ENCODE data around the gene MUC5AC. TPM values are rescaled to one million over a fixed set of nuclear protein-coding genes. Genes with fewer than 3 reads are reported as not detected.
"Not testable (repeated sequence)": the region's sequence is repeated elsewhere in the genome, so short reads cannot be mapped to it uniquely, and the experiment has no call there.

MUC5AC gene
- total and polyA plus RNA-seq, 2 donors, result not detected

DNA sequence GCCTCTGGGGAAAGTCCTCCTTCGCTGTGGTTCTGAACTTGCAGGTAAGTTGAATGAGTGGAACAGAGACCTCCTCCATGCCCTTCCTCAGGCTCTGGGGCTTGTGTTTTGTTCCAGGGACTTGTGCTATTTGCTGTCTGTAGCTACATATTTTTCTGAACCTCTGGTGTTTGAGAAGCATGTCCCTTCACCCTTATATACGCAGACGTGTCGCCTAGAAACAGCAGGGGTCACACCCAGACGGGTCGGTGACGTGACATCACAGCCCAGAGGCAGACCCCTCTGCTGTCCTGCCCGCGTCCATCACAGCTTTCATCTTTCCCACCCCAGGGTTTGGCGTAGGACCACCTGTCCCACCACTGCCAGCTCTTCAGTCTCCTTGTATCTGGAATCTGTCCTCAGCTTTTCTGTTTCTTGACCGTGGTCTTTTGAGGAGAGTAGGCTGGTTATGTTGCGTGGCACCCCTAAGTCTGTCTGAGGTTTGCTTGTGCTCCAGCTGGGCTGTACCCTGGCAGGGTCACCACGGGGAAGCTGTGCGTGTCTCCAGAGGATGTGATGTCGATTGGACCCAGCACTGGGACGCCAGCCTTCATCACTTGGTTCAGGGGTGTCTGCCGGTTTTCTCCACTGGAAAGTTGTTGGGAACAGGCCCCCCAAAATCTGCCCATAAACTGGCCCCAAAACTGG is 51.8 kb downstream of the MUC5AC start:
- WGBS, result 92% methylated on average over 17 of the region's 17 CpGs
- no peak overlapping the region for H3K27ac ChIP-seq (ENCODE audit: low read depth)
- DNase-seq (ENCODE audit: extremely low spot score), result no peak
- H3K36me3 ChIP-seq (ENCODE audit: insufficient read depth), result no peaks in the 10 kb centered on the region
- no peak overlapping the region for H3K4me3 ChIP-seq (ENCODE audit: low read depth, low read length)
- no peaks in the 10 kb centered on the region for H3K4me1 ChIP-seq (ENCODE audit: insufficient read depth)

DNA sequence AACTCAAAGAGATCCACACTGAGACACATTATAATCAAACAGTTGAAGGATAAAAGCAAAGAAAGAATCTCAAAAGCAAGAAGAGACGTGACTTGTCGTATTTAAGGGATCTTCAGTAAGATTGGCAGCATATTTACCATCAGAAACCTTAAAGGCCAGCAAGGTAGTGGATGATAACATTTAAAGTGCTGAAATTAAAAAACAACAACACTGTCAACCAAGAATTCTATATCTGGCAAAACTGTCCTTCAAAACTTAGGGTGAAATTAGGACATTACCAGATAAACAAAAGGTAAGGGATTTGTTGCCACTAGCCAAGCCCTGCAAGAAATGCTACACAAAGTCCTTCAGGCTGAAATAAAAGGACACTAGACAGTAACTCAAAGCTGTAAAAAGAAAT is 54.1 kb downstream of the MUC5AC start:
- no peak for DNase-seq (ENCODE audit: extremely low spot score)
- WGBS, result 80% methylated on average over 2 of the region's 2 CpGs
- Histone ChIP-seq H3K27ac (ENCODE audit: low read depth) (no peak overlapping the region), H3K4me1 (ENCODE audit: insufficient read depth) (no peaks in the 10 kb centered on the region), H3K4me3 (ENCODE audit: low read depth, low read length) (no peak overlapping the region), H3K36me3 (ENCODE audit: insufficient read depth) (no peaks in the 10 kb centered on the region)

DNA sequence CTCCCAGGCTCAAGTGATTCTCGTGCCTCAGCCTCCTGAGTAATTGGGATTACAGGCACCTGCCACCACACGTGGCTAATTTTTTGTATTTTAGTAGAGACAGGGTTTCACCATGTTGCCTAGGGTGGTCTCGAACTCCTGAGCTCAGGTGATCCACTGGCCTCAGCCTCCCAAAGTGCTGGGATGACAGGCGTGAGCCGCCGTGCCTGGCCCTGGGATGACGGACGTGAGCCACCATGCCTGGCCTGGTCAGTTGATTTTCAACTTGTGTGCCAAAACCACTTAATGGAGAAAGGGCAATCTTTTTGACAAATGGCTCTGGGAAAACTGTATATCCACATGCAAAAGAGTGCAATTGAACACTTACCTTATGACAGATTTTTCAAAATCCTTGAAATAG is 58.1 kb downstream of the MUC5AC start:
- H3K36me3 ChIP-seq (ENCODE audit: insufficient read depth); H3K4me1 ChIP-seq (ENCODE audit: insufficient read depth); DNase-seq (ENCODE audit: extremely low spot score); H3K4me3 ChIP-seq (ENCODE audit: low read depth, low read length); H3K27ac ChIP-seq (ENCODE audit: low read depth): not testable (repeated sequence)
- 80% methylated on average over 8 of the region's 8 CpGs for WGBS

DNA sequence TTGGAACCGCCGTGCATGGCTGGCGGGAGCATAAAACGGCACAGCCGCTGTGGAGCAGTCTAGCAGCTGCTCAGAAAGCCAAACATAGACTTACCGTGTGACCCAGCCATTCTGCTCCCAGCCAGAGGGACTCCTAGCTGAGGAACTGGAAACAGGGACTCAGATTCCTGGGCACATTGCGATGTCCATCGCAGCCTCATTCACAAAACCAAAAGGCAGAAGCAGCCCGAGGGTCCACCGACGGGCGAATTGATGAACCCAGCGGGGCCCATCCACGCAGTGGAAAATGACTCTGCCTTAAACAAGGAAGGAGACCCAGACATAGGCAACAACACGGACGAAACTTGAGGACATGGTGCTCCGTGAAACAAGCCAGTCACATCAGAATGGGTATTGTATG is 59.4 kb downstream of the MUC5AC start:
- whole genome bisulfite sequencing, result 88% methylated on average over 17 of the region's 17 CpGs

DNA sequence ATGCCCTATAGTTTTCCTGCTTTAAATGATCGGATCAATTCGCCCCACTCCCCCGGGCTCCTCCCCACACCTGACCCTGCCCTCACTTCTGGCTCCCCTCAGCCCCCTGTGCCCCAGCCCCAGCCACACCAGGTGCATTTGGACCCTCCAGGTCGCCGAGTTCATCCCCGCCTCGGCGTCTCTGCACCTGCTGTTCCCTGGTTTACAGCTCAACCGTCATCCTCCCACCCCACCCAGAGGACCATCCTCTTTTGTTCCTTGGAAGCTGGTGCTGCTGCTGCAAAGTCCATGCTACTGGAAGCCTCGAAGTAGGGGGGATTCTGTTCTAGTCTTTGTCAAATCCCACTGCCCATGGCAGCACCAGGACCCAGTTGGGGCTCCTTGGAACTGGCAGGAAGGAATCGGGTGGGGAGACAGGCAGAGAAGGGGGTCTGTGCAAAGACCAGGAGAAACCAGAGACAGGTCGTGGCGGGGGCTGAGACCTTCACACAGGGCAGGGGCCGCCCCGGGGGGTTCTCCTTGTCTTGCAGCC is 60.6 kb downstream of the MUC5AC start:
- DNase-seq (ENCODE audit: extremely low spot score), result no peak
- no peak overlapping the region for H3K27ac ChIP-seq (ENCODE audit: low read depth)
- no peaks in the 10 kb centered on the region for H3K4me1 ChIP-seq (ENCODE audit: insufficient read depth)
- 77% methylated on average over 15 of the region's 15 CpGs for WGBS
- H3K36me3 ChIP-seq (ENCODE audit: insufficient read depth), result no peaks in the 10 kb centered on the region
- no peak overlapping the region for H3K4me3 ChIP-seq (ENCODE audit: low read depth, low read length)

More for the DNA sequence above, 59.4 kb downstream of the MUC5AC start:
- no peaks in the 10 kb centered on the region for H3K36me3 ChIP-seq (ENCODE audit: insufficient read depth)
- no peak overlapping the region for H3K4me3 ChIP-seq (ENCODE audit: low read depth, low read length)
- no peaks in the 10 kb centered on the region for H3K4me1 ChIP-seq (ENCODE audit: insufficient read depth)
- H3K27ac ChIP-seq (ENCODE audit: low read depth), result no peak overlapping the region
- DNase-seq (ENCODE audit: extremely low spot score), result no peak

DNA sequence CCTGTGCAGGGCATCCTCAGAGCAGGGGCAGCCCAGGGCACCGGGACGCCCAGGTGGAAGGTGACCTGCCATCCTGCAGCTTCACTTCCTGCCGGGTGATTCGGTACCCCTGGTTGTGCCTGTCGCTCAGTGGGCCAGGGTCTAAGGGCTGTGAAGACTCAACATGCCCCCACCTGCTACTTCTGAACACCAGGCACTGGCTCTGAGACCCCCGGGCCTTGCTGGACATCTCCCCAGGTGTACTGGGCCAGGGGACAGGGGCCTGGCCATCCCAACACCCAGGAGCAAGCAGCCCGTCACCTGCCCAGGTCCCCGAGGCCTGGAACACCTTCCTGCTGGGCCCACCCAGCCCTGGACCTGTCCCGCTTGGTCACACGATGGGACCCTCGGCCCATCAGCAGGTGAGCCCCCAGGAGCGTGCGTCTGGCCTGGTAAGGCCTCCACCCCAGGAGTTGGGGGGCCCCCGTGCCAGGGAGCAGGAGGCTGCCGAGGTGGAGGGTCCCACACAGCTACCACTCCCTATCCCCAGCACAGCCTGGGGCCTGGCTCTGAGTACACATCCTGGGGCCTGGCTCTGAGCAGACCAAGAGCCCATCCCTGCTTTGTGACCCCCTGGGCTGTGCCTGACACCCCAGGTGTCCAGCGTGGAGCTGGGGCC is 61.2 kb downstream of the MUC5AC start:
- no peaks in the 10 kb centered on the region for H3K4me1 ChIP-seq (ENCODE audit: insufficient read depth)
- H3K36me3 ChIP-seq (ENCODE audit: insufficient read depth), result no peaks in the 10 kb centered on the region
- DNase-seq (ENCODE audit: extremely low spot score), result no peak
- 88% methylated on average over 16 of the region's 16 CpGs for whole genome bisulfite sequencing
- no peak overlapping the region for H3K27ac ChIP-seq (ENCODE audit: low read depth)
- H3K4me3 ChIP-seq (ENCODE audit: low read depth, low read length), result no peak overlapping the region

DNA sequence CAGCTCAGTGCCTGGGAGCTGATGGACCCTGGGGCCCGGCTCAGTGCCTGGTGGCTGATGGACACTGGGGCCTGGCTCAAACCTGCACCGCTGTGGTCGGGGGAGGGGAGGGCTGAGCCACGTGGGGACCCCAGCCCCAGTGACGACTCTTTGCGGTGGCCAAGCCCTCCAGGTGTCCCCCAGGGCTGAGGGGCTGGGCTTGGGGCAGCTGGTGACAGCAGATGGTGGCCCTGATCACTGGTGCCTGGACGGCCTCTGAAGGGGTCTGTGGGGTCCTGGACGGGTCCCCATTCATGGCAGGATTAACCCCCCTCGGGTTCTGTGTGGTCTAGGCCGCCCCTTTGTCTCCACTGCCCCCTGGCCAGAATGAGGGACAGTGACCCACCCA is 61.7 kb downstream of the MUC5AC start:
- Histone ChIP-seq H3K36me3 (ENCODE audit: insufficient read depth) (no peaks in the 10 kb centered on the region), H3K4me3 (ENCODE audit: low read depth, low read length) (no peak overlapping the region), H3K4me1 (ENCODE audit: insufficient read depth) (no peaks in the 10 kb centered on the region), H3K27ac (ENCODE audit: low read depth) (no peak overlapping the region)
- no peak for DNase-seq (ENCODE audit: extremely low spot score)
- WGBS, result 59% methylated on average over 10 of the region's 10 CpGs

DNA sequence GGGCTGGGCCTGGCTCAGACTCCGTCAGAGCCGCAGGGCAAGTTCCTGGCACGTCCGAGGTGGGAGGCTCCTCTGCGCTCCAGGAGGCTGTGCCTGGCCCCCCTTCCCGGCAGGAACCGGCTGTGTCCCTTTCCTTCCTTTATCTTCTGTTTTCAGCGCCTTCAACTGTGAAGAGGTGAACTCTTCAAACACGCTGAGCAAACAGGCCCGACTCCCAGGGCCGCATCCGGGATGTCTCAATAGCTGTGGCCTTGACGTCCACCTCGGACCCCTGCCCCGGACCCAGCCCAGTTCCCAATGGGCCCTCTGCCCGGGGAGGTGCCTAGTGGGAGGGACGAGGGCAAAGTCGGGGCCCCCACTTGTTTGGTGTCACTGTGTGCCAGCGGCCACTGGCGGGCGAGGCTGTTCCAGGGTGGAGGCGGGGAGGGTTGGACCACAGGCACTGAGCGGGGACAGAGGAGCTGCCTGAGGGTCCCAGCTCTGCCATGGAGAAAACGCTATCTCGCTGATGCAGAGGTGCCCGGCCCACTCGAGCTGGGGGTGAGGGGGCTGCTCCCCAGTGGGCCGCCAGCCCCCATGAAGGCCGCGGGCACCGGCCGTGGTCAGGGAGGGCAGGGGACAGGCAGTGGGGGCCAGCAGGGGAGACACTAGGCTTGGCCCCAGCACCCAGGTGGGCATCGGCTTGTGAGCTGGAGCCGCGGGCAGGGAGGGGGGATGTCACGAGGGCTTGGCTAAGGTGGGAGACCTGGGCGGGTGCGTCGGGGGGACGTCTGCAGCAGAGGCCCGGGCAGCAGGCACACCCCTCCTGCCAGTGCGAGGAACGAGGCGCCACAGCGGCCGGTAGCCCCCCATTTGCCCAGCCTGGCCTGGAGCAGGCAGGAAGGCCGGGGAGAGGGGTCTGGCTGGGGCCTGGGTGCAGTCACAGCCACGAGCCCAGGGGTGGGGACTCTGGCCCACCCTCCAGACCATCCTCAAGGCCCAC is 62.4 kb downstream of the MUC5AC start:
- Histone ChIP-seq H3K4me3 (ENCODE audit: low read depth, low read length) (no peak overlapping the region), H3K4me1 (ENCODE audit: insufficient read depth) (no peaks in the 10 kb centered on the region), H3K36me3 (ENCODE audit: insufficient read depth) (no peaks in the 10 kb centered on the region), H3K27ac (ENCODE audit: low read depth) (no peak overlapping the region)
- 55% methylated on average over 48 of the region's 48 CpGs for WGBS
- no peak for DNase-seq (ENCODE audit: extremely low spot score)

DNA sequence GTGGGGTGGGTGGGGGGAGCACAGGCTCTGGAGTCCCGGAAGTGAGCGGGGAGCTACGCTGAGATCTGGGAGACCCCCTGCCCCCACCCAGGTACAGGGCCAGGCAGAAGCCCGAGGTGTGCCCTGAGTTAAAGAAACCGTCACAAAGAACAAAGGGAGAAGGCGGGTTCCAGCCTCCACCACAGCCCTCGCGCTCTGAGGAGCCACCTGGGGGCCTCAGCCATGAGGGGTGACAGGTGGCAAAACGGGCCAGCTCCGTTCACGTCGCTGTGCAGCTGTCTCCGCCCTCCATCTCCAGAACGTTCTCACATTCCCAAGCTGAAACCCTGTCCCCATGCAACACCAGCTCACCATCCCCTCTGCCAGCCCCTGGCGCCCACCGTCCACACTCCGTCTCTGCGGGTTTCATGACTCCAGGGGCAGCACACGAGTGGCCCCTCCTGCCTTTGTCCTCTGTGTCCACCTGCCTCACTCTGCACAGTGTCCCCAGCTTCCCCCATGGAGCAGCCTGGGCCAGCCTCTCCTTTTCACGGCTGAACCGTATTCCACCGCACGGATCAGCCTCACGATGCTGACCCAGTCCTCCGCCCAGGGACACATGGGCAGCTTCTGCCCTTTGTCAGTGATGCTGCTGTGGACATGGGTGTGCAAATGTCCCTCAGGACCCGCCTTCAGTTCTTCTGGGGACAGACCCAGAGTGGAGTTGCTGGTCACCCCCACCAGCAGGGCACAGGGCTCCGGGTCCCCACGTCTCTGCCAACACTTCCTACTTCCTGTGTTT is 63.4 kb downstream of the MUC5AC start:
- no peak for DNase-seq (ENCODE audit: extremely low spot score)

DNA sequence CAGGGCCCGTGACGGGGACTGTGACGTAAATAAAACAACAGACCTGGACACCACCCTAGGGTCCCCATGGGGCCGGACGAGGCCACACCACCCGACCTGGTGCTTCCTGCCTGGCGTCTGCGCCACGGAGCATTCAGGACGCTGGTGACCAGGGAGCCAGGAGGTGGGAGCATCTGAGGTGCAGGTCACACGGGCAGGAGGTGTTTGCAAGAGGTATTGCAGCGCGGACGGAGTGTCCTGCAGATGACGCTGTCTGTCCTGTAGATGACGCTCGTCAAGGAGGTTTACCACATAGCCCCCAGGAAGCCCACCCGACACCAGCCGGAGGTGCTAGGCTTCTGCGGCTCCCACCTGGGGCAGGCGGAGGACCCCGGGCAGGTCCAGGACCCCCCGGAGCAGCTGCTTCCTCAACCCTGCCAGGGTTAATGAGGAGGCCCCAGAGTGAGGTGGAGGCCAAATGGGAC is 64.1 kb downstream of the MUC5AC start:
- H3K27ac ChIP-seq (ENCODE audit: low read depth), result no peak overlapping the region
- no peak for DNase-seq (ENCODE audit: extremely low spot score)
- no peaks in the 10 kb centered on the region for H3K36me3 ChIP-seq (ENCODE audit: insufficient read depth)
- no peaks in the 10 kb centered on the region for H3K4me1 ChIP-seq (ENCODE audit: insufficient read depth)
- no peak overlapping the region for H3K4me3 ChIP-seq (ENCODE audit: low read depth, low read length)
- WGBS, result 84% methylated on average over 23 of the region's 23 CpGs

More for the DNA sequence above, 63.4 kb downstream of the MUC5AC start:
- Histone ChIP-seq H3K27ac (ENCODE audit: low read depth) (no peak overlapping the region), H3K4me3 (ENCODE audit: low read depth, low read length) (no peak overlapping the region), H3K36me3 (ENCODE audit: insufficient read depth) (no peaks in the 10 kb centered on the region), H3K4me1 (ENCODE audit: insufficient read depth) (no peaks in the 10 kb centered on the region)
- 67% methylated on average over 28 of the region's 28 CpGs for WGBS

DNA sequence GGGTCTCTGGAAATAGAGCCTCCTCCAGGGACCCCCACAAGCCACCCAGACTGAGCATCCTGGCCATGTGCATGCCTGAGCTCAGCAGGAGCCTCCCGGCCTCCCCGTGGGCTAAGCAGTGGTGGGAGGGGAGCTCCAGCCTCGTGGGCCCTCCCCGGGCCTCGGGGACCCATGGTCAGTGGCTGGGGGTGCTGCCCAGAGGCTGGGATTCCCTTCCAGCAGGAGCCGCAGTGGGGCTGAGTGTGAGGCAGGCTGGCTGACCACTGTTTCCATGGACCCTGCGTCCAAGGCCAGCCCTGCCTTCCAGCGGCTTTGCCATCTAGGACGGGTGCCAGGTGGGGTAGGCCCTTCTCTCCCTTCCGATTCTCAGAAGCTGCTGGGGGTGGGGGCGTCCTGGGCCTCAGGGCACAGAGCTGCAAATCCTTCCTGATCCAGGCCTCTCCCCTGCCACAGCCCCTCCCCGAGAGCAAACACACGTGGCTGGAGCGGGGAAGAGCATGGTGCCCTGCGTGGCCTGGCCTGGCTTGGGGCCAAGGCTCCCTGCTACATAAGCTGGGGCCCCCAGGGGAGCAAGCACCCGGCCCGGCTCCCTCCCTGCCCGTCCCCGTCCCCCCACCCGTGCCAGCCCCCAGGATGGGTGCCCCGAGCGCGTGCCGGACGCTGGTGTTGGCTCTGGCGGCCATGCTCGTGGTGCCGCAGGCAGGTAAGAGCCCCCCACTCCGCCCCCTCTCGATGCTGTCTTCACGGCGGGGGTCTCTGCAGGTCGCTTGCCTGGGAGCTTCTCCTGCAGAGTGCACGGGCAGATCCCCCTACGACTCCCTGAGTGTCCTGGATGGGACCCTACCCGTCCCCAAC is 65.0 kb downstream of the MUC5AC start, which contains the start of gene MUC5B:
Gene MUC5B (plus strand): TSS at position 576 of the 855 bp plus-strand sequence. CDS start 58 bp downstream, at position 634.
- Histone ChIP-seq H3K27ac (ENCODE audit: low read depth) (no peak within 1 kb of the TSS), H3K36me3 (ENCODE audit: insufficient read depth) (no peaks in the 10 kb centered on the region), H3K4me1 (ENCODE audit: insufficient read depth) (no peaks in the 10 kb centered on the region), H3K4me3 (ENCODE audit: low read depth, low read length) (no peak within 1 kb of the TSS)
- 52% methylated on average over 36 of the region's 36 CpGs for WGBS
- DNase-seq (ENCODE audit: extremely low spot score), result no peak

Measured in urinary bladder (tissue), 4 donors.